DND-41 (cell line): Measurements from ENCODE around the gene UBN2.

ENCODE experiments used
- ATAC-seq: fragments of 200-7000 bp; cut with Tn5 transposase; 3 replicates; pipeline ENCODE4 v1.9.1; 2021; ENCODE audit warnings: low read depth; ENCODE audit not compliant: insufficient read depth
- DNase-seq: peaks from one replicate; pipeline ENCODE4 v3.0.0-alpha.2; 2020
- H2AFZ ChIP-seq: 2 replicates; pipeline ENCODE4 v1.6.0; 2012; ENCODE audit warnings: low read depth, low read length
- H3K27ac ChIP-seq: 2 replicates; pipeline ENCODE4 v1.5.1; 2012; ENCODE audit warnings: low read length, inconsistent platforms
- H3K27me3 ChIP-seq: fragments of 200-600 bp; sonication (generic); 2 replicates; pipeline ENCODE4 v1.6.0; 2012; ENCODE audit warnings: low read length, mild to moderate bottlenecking, inconsistent platforms; ENCODE audit not compliant: insufficient read depth, poor library complexity
- H3K36me3 ChIP-seq: 2 replicates; pipeline ENCODE4 v1.5.1; 2012; ENCODE audit warnings: low read length, inconsistent platforms; ENCODE audit not compliant: insufficient read depth
- H3K4me1 ChIP-seq: 2 replicates; pipeline ENCODE4 v1.5.1; 2012; ENCODE audit warnings: mild to moderate bottlenecking, low read length; ENCODE audit not compliant: insufficient read depth
- H3K4me2 ChIP-seq: 2 replicates; pipeline ENCODE4 v1.6.0; 2012; ENCODE audit warnings: mild to moderate bottlenecking, moderate library complexity, low read length, inconsistent platforms; ENCODE audit not compliant: insufficient read depth
- H3K4me3 ChIP-seq, 2 experiments: fragments of 200-600 bp in 1 of 2; shearing (Covaris generic) in 1 of 2; 2 replicates each; pipeline ENCODE4 v1.5.1; 2012 to 2016; ENCODE audit warnings: inconsistent platforms in 2 of 2, low read length in 2 of 2, mild to moderate bottlenecking in 2 of 2, low read depth in 1 of 2, moderate library complexity in 1 of 2
- H3K79me2 ChIP-seq: 2 replicates; pipeline ENCODE4 v1.6.0; 2012; ENCODE audit warnings: low read length, inconsistent platforms; ENCODE audit not compliant: insufficient read depth
- H3K9ac ChIP-seq: 2 replicates; pipeline ENCODE4 v1.6.0; 2012; ENCODE audit warnings: low read depth, mild to moderate bottlenecking, inconsistent platforms, low read length, moderate library complexity
- H3K9me3 ChIP-seq: 2 replicates; pipeline ENCODE4 v1.5.1; 2012; ENCODE audit warnings: low read length, moderate library complexity, mild to moderate bottlenecking, inconsistent platforms; ENCODE audit not compliant: insufficient read depth, severe bottlenecking
- H4K20me1 ChIP-seq: 2 replicates; pipeline ENCODE4 v1.6.0; 2012; ENCODE audit warnings: low read length; ENCODE audit not compliant: insufficient read depth
- EZH2 ChIP-seq: IDR thresholded peaks from 3 replicates; pipeline ENCODE4 v1.6.1; 2012; ENCODE audit warnings: borderline replicate concordance, low read depth, mild to moderate bottlenecking, moderate library complexity, low read length, inconsistent platforms; ENCODE audit not compliant: severe bottlenecking
- TF ChIP-seq, protein P1 (sequence below): IDR thresholded peaks from 2 replicates; pipeline ENCODE4 v1.5.1; 2012; ENCODE audit warnings: borderline replicate concordance, low read length, moderate library complexity, mild to moderate bottlenecking; ENCODE audit not compliant: poor library complexity, severe bottlenecking; ENCODE audit errors: extremely low read depth

UBN2 gene

DNA sequence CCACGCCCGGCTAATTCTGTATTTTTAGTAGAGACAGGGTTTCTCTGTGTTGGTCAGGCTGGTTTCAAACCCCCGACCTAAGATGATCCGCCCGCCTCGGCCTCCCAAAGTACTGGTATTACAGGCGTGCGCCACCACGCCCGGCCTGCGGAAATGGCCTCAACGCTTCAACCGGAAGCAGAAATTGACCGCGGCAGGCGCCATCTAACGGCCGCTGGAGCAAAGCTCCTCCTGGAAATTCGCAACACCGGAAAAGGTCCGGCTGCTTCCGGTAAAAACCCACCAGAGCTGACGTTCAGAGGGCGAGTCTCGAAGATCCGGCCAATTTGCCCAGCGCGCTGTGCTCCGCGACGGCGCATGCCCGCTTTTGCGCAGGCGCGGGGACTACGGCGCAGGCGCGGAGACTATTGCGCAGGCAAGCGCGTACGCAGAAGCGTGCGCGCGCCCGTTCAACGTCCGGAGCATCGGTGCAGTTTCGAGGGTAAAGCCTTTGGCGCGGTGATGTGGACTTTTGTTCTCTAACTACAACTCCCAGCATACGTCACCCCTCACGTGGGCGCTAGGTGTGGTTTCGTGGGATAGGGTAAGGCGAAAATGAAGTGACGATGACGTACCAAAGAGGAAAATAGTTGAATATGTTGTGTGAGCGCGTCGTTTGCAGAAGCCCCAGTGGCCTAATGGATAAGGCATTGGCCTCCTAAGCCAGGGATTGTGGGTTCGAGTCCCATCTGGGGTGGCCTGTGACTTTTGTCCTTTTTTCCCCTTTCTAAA, 109.2 kb downstream of the UBN2 start:
- peak overlapping the region; percentile 46 to 75; a peak in 3 of 4 replicates for H3K4me3 ChIP-seq
- no peaks in the 10 kb centered on the region for H4K20me1 ChIP-seq
- H3K79me2 ChIP-seq: peaks cover 33% of the 10 kb centered on the region

DNA sequence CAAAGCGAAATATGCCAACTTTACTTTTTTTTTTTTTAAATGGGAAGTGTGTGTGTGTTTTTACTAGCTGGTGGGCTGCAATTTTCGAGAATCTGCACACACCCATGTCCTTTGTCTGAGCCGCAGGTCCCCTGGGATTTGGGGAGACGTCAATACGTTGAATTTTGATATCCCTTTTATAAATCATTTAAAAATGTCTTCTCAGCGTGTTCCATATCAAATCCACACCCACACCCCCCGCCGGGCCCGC, 109.7 kb downstream of the UBN2 start:
- DNase-seq (no peak), ATAC-seq (no peak)
- H3K79me2 ChIP-seq: peaks cover 36% of the 10 kb centered on the region
- H3K4me1 ChIP-seq: peaks cover 26% of the 10 kb centered on the region
- H3K36me3 ChIP-seq: peaks cover 10% of the 10 kb centered on the region
- peak overlapping the region; percentile 95 for H3K27ac ChIP-seq
- H3K4me2 ChIP-seq: peak overlapping the region; percentile 82
- no peaks in the 10 kb centered on the region for H3K27me3 ChIP-seq
- no peaks in the 10 kb centered on the region for H3K9me3 ChIP-seq
- peak overlapping the region; percentile 46 to 75 for H3K4me3 ChIP-seq
- peak overlapping the region; percentile 88 for H3K9ac ChIP-seq
- TF ChIP-seq, protein P1, sequence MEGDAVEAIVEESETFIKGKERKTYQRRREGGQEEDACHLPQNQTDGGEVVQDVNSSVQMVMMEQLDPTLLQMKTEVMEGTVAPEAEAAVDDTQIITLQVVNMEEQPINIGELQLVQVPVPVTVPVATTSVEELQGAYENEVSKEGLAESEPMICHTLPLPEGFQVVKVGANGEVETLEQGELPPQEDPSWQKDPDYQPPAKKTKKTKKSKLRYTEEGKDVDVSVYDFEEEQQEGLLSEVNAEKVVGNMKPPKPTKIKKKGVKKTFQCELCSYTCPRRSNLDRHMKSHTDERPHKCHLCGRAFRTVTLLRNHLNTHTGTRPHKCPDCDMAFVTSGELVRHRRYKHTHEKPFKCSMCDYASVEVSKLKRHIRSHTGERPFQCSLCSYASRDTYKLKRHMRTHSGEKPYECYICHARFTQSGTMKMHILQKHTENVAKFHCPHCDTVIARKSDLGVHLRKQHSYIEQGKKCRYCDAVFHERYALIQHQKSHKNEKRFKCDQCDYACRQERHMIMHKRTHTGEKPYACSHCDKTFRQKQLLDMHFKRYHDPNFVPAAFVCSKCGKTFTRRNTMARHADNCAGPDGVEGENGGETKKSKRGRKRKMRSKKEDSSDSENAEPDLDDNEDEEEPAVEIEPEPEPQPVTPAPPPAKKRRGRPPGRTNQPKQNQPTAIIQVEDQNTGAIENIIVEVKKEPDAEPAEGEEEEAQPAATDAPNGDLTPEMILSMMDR: no peak
- no peak for TF ChIP-seq EZH2
- H4K20me1 ChIP-seq: no peaks in the 10 kb centered on the region
- H2AFZ ChIP-seq: peak overlapping the region; percentile 79

More for the DNA sequence above, 109.2 kb downstream of the UBN2 start:
- H3K4me2 ChIP-seq: peak overlapping the region; percentile 82
- peak; percentile 79 for ATAC-seq
- peaks cover 7% of the 10 kb centered on the region for H3K36me3 ChIP-seq
- H3K9ac ChIP-seq: peak overlapping the region; percentile 88
- H3K27ac ChIP-seq: peak overlapping the region; percentile 95
- peak; percentile 99 for DNase-seq
- peak overlapping the region; percentile 79 for H2AFZ ChIP-seq
- H3K4me1 ChIP-seq: peaks cover 26% of the 10 kb centered on the region
- TF ChIP-seq EZH2: no peak
- TF ChIP-seq, protein P1: peak; percentile 75
- H3K9me3 ChIP-seq: no peaks in the 10 kb centered on the region
- H3K27me3 ChIP-seq: no peaks in the 10 kb centered on the region

DNA sequence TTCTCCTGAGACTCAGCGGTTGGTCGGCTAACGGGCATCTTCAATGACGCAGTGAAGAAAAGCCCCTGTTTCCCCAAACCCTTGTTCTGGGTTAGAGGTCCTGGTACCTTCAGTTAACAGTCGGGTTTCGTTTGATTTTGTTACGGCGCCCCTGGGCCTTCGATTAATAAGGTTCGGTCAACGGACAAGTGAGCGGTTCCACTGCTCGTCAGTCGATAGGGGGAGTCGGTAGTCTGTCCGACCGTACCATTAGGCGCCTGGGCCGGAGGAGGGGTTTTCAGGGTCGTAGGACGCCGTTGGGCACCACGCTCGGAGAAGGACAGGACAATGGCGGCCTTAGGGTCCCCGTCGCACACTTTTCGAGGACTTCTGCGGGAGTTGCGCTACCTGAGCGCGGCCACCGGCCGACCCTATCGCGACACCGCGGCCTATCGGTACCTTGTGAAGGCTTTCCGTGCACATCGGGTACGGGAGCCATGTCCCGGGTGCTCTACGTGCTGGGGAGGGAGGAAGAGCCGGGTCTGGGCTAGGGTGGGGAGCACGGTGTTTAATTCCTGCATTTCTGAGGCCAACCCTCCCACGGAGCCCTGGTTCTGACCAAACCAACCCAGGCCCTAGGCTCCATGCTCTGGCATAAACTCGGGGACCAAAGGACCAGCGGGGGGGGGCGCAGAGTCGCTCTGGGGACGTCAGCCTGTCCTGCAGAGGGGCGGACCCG, 110.2 kb downstream of the UBN2 start, which contains the start of gene FMC1:
FMC1 (plus strand) TSS at position 280 of the 718 bp plus-strand sequence; CDS start at position 328, 48 bp downstream.
- no peaks in the 10 kb centered on the region for H4K20me1 ChIP-seq
- H3K4me2 ChIP-seq: peak within 1 kb of the TSS; percentile 82
- H3K79me2 ChIP-seq: peaks cover 36% of the 10 kb centered on the region
- peak within 1 kb of the TSS; percentile 46 to 75 for H3K4me3 ChIP-seq
- ATAC-seq (peak; percentile 77), DNase-seq (peak; percentile 92)
- peak within 1 kb of the TSS; percentile 79 for H2AFZ ChIP-seq
- TF ChIP-seq, protein P1: peak; percentile 55
- TF ChIP-seq EZH2: no peak
- H3K36me3 ChIP-seq: peaks cover 11% of the 10 kb centered on the region
- no peaks in the 10 kb centered on the region for H3K27me3 ChIP-seq
- peak within 1 kb of the TSS; percentile 88 for H3K9ac ChIP-seq
- H3K9me3 ChIP-seq: no peaks in the 10 kb centered on the region
- H3K27ac ChIP-seq: peak within 1 kb of the TSS; percentile 95
- peaks cover 26% of the 10 kb centered on the region for H3K4me1 ChIP-seq
